Liver (tissue), 9 donors: ENCODE data around the gene ABHD2. TPM values are rescaled to one million over a fixed set of nuclear protein-coding genes. Genes with fewer than 3 reads are reported as not detected.

ENCODE experiments used
- DNase-seq: peaks from one replicate; pipeline ENCODE4 v3.0.0-alpha.2; 2017; ENCODE audit warnings: low spot score
- H3K27ac ChIP-seq, 2 donors: one replicate each; pipeline ENCODE4 v1.7.0; 2013; ENCODE audit warnings: inconsistent platforms in 2 of 2, low read length in 2 of 2, control low read depth in 1 of 2, low read depth in 1 of 2, mild to moderate bottlenecking in 1 of 2
- H3K27me3 ChIP-seq, 4 donors: one replicate each; pipeline versions ENCODE4 v1.6.1 to v1.7.0; 2013; ENCODE audit warnings: low read length in 3 of 4, inconsistent platforms in 1 of 4, mild to moderate bottlenecking in 1 of 4, moderate library complexity in 1 of 4; ENCODE audit not compliant: control insufficient read depth in 4 of 4, insufficient read depth in 4 of 4
- H3K36me3 ChIP-seq, 4 donors: one replicate each; pipeline versions ENCODE4 v1.6.1 to v1.7.0; 2013; ENCODE audit warnings: low read length in 3 of 4, mild to moderate bottlenecking in 3 of 4, low read depth in 1 of 4, moderate library complexity in 1 of 4; ENCODE audit not compliant: control insufficient read depth in 4 of 4, insufficient read depth in 3 of 4
- H3K4me1 ChIP-seq, 4 donors: one replicate each; pipeline versions ENCODE4 v1.6.1 to v1.7.0; 2013; ENCODE audit warnings: low read length in 3 of 4, mild to moderate bottlenecking in 3 of 4, moderate library complexity in 1 of 4; ENCODE audit not compliant: control insufficient read depth in 4 of 4, insufficient read depth in 4 of 4
- H3K4me3 ChIP-seq, 3 donors: one replicate each; pipeline versions ENCODE4 v1.6.1 to v1.7.0; 2013; ENCODE audit warnings: low read length in 3 of 3, control low read depth in 1 of 3, low read depth in 1 of 3, mild to moderate bottlenecking in 1 of 3
- H3K9ac ChIP-seq, 2 donors: one replicate each; pipeline ENCODE4 v1.7.0; 2013; ENCODE audit warnings: low read length in 2 of 2, mild to moderate bottlenecking in 2 of 2, moderate library complexity in 2 of 2, control low read depth in 1 of 2, low read depth in 1 of 2
- H3K9me3 ChIP-seq, 4 donors: one replicate each; pipeline versions ENCODE4 v1.6.1 to v1.7.0; 2013; ENCODE audit warnings: low read length in 3 of 4; ENCODE audit not compliant: control insufficient read depth in 4 of 4
- EGR1 ChIP-seq, 2 donors: IDR thresholded peaks; 2 replicates each; pipeline ENCODE4 v1.6.1; 2016 to 2018; ENCODE audit warnings: antibody characterized with exemption in 2 of 2, low read depth in 2 of 2
- FOXA2 ChIP-seq: IDR thresholded peaks from 2 replicates; pipeline ENCODE4 v1.6.1; 2016; ENCODE audit warnings: antibody characterized with exemption
- GABPA ChIP-seq, 2 donors: IDR thresholded peaks in 1 of 2; conservative IDR thresholded peaks in 1 of 2; 2 replicates each; pipeline ENCODE4 v1.6.1; 2016; ENCODE audit warnings: antibody characterized with exemption in 2 of 2, mild to moderate bottlenecking in 1 of 2, moderate library complexity in 1 of 2
- HNF4A ChIP-seq, 2 donors: conservative IDR thresholded peaks; 2 replicates each; pipeline ENCODE4 v1.6.1; 2016; ENCODE audit warnings: antibody characterized with exemption in 2 of 2, mild to moderate bottlenecking in 2 of 2
- JUND ChIP-seq, 2 donors: IDR thresholded peaks; 2 replicates each; pipeline ENCODE4 v1.6.1; 2016; ENCODE audit warnings: antibody characterized with exemption in 2 of 2
- NR2F2 ChIP-seq: IDR thresholded peaks from 2 replicates; pipeline ENCODE4 v1.6.1; 2016; ENCODE audit warnings: antibody characterized with exemption
- RAD21 ChIP-seq, 2 donors: IDR thresholded peaks; 2 replicates each; pipeline ENCODE4 v1.6.1; 2016; ENCODE audit warnings: antibody characterized with exemption in 2 of 2, mild to moderate bottlenecking in 2 of 2
- RXRA ChIP-seq, 2 donors: IDR thresholded peaks; 2 replicates each; pipeline ENCODE4 v1.6.1; 2017 to 2018; ENCODE audit warnings: antibody characterized with exemption in 2 of 2, mild to moderate bottlenecking in 1 of 2
- SP1 ChIP-seq: IDR thresholded peaks from 2 replicates; pipeline ENCODE4 v1.6.1; 2018; ENCODE audit warnings: antibody characterized with exemption, mild to moderate bottlenecking
- TAF1 ChIP-seq: conservative IDR thresholded peaks from 2 replicates; pipeline ENCODE4 v1.6.1; 2016; ENCODE audit warnings: antibody characterized with exemption, mild to moderate bottlenecking
- YY1 ChIP-seq: IDR thresholded peaks from 2 replicates; pipeline ENCODE4 v1.6.1; 2016; ENCODE audit warnings: antibody characterized with exemption, mild to moderate bottlenecking
- WGBS: extraction: QIAGEN DNeasy Blood & Tissue Kit; methylation state at CpG from one replicate; pipeline ENCODE4 v1.1.7; 2013; 5-methylcytosine and 5-hydroxymethylcytosine counted together
- polyA plus RNA-seq, 2 donors: library from polyadenylated mRNA; stranded (reverse) in 1 of 2; unstranded in 1 of 2; fragments of 200-250 nt in 1 of 2; fragments of >200 nt in 1 of 2; fragmentation: Nextera tagmentation in 1 of 2; extraction: Ambion mirVana in 1 of 2; gene quantifications; one replicate each; pipeline versions ENCODE4 v1.2.1 to v1.2.3, GENCODE V29; 2013 to 2015
- total RNA-seq, 2 donors: library from RNA; depleted of rRNA; stranded (reverse); fragments of >200 nt; gene quantifications; one replicate each; pipeline ENCODE4 v1.2.3, GENCODE V29; 2014
- TF ChIP-seq, protein P1 (sequence below): IDR thresholded peaks from 2 replicates; pipeline ENCODE4 v1.6.1; 2016; ENCODE audit warnings: antibody characterized with exemption
- TF ChIP-seq, protein P2 (sequence below): IDR thresholded peaks from 2 replicates; pipeline ENCODE4 v1.6.1; 2016; ENCODE audit warnings: antibody characterized with exemption
- TF ChIP-seq, protein P3 (sequence below): fragments of 150-350 bp; IDR thresholded peaks from 2 replicates; pipeline ENCODE4 v1.5.1; 2017; ENCODE audit warnings: improper control_type of control experiment, low read depth, low read length; ENCODE audit not compliant: missing input control
- TF ChIP-seq, protein P4 (sequence below): IDR thresholded peaks from 2 replicates; pipeline ENCODE4 v1.6.1; 2016; ENCODE audit warnings: antibody characterized with exemption, mild to moderate bottlenecking
- donor health status: healthy.
- donor health status: healthy.
- donor health status: healthy.
- donor health status: healthy.
- donor health status: healthy.

The ABHD2 gene
- total and polyA plus RNA-seq, 4 donors, result 34.6 to 663 (median 65.1) TPM

DNA sequence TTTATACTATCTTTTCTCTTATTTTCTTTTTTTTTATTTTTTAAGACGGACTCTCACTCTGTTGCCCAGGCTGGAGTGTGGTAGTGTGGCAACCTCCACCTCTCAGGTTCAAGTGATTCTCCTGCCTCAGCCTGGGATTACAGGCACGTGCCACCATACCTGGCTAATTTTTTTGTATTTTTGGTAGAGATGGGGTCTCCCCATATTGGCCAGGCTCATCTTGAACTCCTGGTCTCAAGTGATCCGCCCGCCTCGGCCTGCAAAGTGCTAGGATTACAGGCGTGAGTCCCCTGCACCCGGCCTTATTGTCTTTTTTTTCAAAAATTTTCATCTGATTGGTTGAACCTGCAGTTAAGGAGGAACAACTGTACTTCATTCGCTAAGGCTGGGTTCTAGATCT is 21.8 kb downstream of the ABHD2 start:
- H3K9ac ChIP-seq, result no peak overlapping the region
- no peak for DNase-seq
- no peaks in the 10 kb centered on the region for H3K9me3 ChIP-seq
- no peaks in the 10 kb centered on the region for H3K27me3 ChIP-seq
- peaks cover 0 to 42% (median 13%) of the 10 kb centered on the region in 4 donors for H3K4me1 ChIP-seq
- 97% methylated on average over 8 of the region's 8 CpGs for WGBS
- no peak overlapping the region for H3K4me3 ChIP-seq
- TF ChIP-seq JUND (IDR thresholded peaks at IDR 0.05) (no peak), TAF1 (no peak), NR2F2 (no peak), SP1 (no peak), YY1 (no peak)
- peak overlapping the region; percentile 91 to 96 for H3K27ac ChIP-seq
- peaks cover 4 to 23% (median 8%) of the 10 kb centered on the region in 4 donors for H3K36me3 ChIP-seq

DNA sequence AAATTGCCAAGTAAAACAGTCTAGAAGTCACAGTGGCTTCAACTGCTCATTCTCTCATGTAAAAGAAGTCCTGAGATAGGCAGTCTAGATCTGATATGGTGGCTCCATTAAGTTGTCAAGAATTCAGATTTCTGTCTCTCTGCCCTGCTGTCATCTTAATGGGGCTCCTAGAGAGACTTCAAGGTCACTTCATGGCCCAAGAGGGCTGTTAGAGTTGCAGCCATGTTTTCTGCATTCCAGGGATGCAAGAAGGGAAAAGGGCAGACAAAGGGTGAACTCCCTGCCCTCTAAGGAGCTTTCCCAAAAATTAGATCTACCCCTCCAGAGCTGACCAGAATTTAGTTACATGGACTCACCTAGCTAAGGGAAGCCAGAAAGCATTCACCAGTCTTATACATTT is 23.1 kb downstream of the ABHD2 start:
- Histone ChIP-seq H3K9me3 (no peaks in the 10 kb centered on the region), H3K27ac (peak overlapping the region; percentile 91 to 96), H3K4me1 (peaks cover 6 to 40% (median 17%) of the 10 kb centered on the region in 4 donors), H3K9ac (peak overlapping the region in 1 of 2 donors; percentile 76), H3K36me3 (peaks cover 5 to 22% (median 9%) of the 10 kb centered on the region in 4 donors), H3K27me3 (no peaks in the 10 kb centered on the region), H3K4me3 (no peak overlapping the region)
- no peak for DNase-seq
- no peak for TF ChIP-seq TAF1

DNA sequence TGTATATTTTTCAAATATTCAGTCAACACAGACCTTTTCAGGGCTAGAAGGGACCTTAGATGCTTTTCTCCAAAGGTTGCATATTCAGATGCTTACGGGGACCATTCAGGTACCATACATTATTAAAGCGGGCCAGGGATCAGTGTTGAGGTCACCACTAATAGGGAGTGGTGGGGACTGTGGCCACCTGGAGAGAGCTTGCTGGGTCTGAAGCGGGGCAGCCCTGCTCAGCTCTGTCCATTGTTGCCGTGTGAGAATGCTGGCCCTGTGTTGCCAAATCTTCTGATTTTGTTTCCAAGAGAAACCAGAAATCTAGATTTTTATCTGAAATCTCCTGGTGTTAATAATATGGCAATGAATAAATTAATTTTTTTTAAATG is 23.7 kb downstream of the ABHD2 start:
- H3K27ac ChIP-seq, result peak overlapping the region; percentile 91 to 96
- H3K9me3 ChIP-seq, result no peaks in the 10 kb centered on the region
- peak overlapping the region in 1 of 2 donors; percentile 76 for H3K9ac ChIP-seq
- peaks cover 6 to 39% (median 12%) of the 10 kb centered on the region in 4 donors for H3K4me1 ChIP-seq
- no peak overlapping the region for H3K4me3 ChIP-seq
- H3K27me3 ChIP-seq, result no peaks in the 10 kb centered on the region
- peaks cover 6 to 17% (median 11%) of the 10 kb centered on the region in 4 donors for H3K36me3 ChIP-seq
- WGBS, result 47% methylated on average over 4 of the region's 4 CpGs
- no peak for DNase-seq
- no peak for TF ChIP-seq HNF4A (conservative IDR thresholded peaks at IDR 0.05)
- TF ChIP-seq, protein P1, sequence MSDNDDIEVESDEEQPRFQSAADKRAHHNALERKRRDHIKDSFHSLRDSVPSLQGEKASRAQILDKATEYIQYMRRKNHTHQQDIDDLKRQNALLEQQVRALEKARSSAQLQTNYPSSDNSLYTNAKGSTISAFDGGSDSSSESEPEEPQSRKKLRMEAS, result no peak
- no peak for TF ChIP-seq TAF1
- no peak for TF ChIP-seq RAD21 (IDR thresholded peaks at IDR 0.05)
- TF ChIP-seq YY1, result no peak
- no peak for TF ChIP-seq JUND (IDR thresholded peaks at IDR 0.05)
- no peak for TF ChIP-seq SP1

DNA sequence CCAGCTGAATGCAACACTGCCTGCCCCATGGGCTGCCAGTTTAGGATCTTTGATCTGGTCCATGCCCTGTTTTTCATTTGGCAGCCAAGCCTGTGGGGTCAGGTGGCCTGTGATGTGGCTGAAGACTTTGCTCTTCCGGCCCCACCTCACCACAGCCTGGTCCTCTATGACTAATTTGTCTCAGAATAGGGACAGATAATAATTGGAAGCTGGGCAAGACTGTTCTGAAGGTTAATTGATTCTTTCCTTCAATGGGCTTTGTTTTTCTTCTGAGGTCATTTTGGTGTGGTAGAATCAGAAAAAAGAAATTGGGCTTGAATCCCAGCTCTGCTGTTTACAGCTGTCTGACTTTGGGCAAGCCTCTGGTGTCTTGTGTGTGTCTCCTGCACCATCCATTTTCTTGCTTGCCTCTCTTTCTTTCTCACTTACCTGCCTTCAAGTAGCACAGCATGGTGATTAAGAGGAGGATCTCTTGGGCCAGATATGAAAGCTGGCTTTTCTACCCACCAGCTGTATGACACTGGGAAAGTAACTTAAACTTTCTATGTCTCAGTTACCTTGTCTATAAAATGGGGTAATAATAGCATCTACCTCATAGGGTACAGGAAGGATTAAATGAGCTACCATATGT is 24.2 kb downstream of the ABHD2 start:
- H3K27ac ChIP-seq, result peak overlapping the region; percentile 91 to 96
- peak overlapping the region; percentile 13 to 93 for H3K9ac ChIP-seq
- TF ChIP-seq, protein P1, result peak; percentile 79
- TF ChIP-seq FOXA2 (peak; percentile 71), EGR1 (IDR thresholded peaks at IDR 0.05; ENCODE audit: low read depth in 2 of 2) (peak in 1 of 2 donors; percentile 66), YY1 (peak; percentile 80), GABPA (IDR thresholded peaks at IDR 0.05 in 1 of 2, conservative IDR thresholded peaks at IDR 0.05 in 1 of 2) (peak in 1 of 2 donors; percentile 69), NR2F2 (peak; percentile 46), SP1 (peak; percentile 99), RXRA (IDR thresholded peaks at IDR 0.05) (peak; percentile 91 to 96)
- TF ChIP-seq, protein P2, sequence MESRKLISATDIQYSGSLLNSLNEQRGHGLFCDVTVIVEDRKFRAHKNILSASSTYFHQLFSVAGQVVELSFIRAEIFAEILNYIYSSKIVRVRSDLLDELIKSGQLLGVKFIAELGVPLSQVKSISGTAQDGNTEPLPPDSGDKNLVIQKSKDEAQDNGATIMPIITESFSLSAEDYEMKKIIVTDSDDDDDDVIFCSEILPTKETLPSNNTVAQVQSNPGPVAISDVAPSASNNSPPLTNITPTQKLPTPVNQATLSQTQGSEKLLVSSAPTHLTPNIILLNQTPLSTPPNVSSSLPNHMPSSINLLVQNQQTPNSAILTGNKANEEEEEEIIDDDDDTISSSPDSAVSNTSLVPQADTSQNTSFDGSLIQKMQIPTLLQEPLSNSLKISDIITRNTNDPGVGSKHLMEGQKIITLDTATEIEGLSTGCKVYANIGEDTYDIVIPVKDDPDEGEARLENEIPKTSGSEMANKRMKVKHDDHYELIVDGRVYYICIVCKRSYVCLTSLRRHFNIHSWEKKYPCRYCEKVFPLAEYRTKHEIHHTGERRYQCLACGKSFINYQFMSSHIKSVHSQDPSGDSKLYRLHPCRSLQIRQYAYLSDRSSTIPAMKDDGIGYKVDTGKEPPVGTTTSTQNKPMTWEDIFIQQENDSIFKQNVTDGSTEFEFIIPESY, result peak; percentile 84
- TF ChIP-seq, protein P3, sequence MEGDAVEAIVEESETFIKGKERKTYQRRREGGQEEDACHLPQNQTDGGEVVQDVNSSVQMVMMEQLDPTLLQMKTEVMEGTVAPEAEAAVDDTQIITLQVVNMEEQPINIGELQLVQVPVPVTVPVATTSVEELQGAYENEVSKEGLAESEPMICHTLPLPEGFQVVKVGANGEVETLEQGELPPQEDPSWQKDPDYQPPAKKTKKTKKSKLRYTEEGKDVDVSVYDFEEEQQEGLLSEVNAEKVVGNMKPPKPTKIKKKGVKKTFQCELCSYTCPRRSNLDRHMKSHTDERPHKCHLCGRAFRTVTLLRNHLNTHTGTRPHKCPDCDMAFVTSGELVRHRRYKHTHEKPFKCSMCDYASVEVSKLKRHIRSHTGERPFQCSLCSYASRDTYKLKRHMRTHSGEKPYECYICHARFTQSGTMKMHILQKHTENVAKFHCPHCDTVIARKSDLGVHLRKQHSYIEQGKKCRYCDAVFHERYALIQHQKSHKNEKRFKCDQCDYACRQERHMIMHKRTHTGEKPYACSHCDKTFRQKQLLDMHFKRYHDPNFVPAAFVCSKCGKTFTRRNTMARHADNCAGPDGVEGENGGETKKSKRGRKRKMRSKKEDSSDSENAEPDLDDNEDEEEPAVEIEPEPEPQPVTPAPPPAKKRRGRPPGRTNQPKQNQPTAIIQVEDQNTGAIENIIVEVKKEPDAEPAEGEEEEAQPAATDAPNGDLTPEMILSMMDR, result no peak
- TF ChIP-seq, protein P4, sequence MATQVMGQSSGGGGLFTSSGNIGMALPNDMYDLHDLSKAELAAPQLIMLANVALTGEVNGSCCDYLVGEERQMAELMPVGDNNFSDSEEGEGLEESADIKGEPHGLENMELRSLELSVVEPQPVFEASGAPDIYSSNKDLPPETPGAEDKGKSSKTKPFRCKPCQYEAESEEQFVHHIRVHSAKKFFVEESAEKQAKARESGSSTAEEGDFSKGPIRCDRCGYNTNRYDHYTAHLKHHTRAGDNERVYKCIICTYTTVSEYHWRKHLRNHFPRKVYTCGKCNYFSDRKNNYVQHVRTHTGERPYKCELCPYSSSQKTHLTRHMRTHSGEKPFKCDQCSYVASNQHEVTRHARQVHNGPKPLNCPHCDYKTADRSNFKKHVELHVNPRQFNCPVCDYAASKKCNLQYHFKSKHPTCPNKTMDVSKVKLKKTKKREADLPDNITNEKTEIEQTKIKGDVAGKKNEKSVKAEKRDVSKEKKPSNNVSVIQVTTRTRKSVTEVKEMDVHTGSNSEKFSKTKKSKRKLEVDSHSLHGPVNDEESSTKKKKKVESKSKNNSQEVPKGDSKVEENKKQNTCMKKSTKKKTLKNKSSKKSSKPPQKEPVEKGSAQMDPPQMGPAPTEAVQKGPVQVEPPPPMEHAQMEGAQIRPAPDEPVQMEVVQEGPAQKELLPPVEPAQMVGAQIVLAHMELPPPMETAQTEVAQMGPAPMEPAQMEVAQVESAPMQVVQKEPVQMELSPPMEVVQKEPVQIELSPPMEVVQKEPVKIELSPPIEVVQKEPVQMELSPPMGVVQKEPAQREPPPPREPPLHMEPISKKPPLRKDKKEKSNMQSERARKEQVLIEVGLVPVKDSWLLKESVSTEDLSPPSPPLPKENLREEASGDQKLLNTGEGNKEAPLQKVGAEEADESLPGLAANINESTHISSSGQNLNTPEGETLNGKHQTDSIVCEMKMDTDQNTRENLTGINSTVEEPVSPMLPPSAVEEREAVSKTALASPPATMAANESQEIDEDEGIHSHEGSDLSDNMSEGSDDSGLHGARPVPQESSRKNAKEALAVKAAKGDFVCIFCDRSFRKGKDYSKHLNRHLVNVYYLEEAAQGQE, result peak; percentile 66

More for the DNA sequence above, 24.2 kb downstream of the ABHD2 start:
- no peaks in the 10 kb centered on the region for H3K27me3 ChIP-seq
- H3K9me3 ChIP-seq, result no peaks in the 10 kb centered on the region
- H3K4me3 ChIP-seq, result no peak overlapping the region
- DNase-seq, result no peak
- H3K36me3 ChIP-seq, result peaks cover 6 to 19% (median 14%) of the 10 kb centered on the region in 4 donors
- H3K4me1 ChIP-seq, result peaks cover 7 to 39% (median 14%) of the 10 kb centered on the region in 4 donors
- WGBS, result 20% methylated on average over 1 of the region's 1 CpG
